ENCODE results near the gene PRH2. TPM values are rescaled to one million over a fixed set of nuclear protein-coding genes. Genes with fewer than 3 reads are reported as not detected.

The PRH2 gene
- total RNA-seq, 2 donors from 2014 or later: not detected

- no peaks in the 10 kb centered on the region for H3K27me3 ChIP-seq
- no peak overlapping the region for H3K4me3 ChIP-seq
- ATAC-seq (no peak), DNase-seq (no peak)
- H3K9me3 ChIP-seq: no peaks in the 10 kb centered on the region
- intact Hi-C loops (cut with DNase I): no loop called here
- no peaks in the 10 kb centered on the region for H3K4me1 ChIP-seq
- WGBS, 2 donors: 95 to 97% methylated on average over 2 of the region's 2 CpGs
- no peak for TF ChIP-seq POLR2A (IDR thresholded peaks at IDR 0.05)
- no peak for TF ChIP-seq CTCF (IDR thresholded peaks at IDR 0.05)
- H3K27ac ChIP-seq: no peak overlapping the region
- H3K36me3 ChIP-seq (replicated peaks in 1 of 2; ENCODE audit: insufficient read depth in 1 of 2, low read depth in 2 of 2): no peaks in the 10 kb centered on the region
These were observed 11.4 kb downstream of the PRH2 start for GRCh38 chr12:10940389-10940788.

GRCh38 chr12:10941369-10941768 is 12.3 kb downstream of the PRH2 start:
- TF ChIP-seq POLR2A (IDR thresholded peaks at IDR 0.05) (no peak), CTCF (IDR thresholded peaks at IDR 0.05) (no peak)
- no peaks in the 10 kb centered on the region for H3K4me1 ChIP-seq
- DNase-seq (no peak), ATAC-seq (no peak)
- H3K27me3 ChIP-seq: no peaks in the 10 kb centered on the region
- no peaks in the 10 kb centered on the region for H3K36me3 ChIP-seq (replicated peaks in 1 of 2; ENCODE audit: insufficient read depth in 1 of 2, low read depth in 2 of 2)
- no peak overlapping the region for H3K27ac ChIP-seq
- H3K4me3 ChIP-seq: no peak overlapping the region
- H3K9me3 ChIP-seq: no peaks in the 10 kb centered on the region
- intact Hi-C loops (cut with DNase I): no loop called here

GRCh38 chr12:10941916-10942607 is 13.0 kb downstream of the PRH2 start:
- WGBS, 2 donors: 76 to 100% methylated on average over 2 to 4 of the region's 4 CpGs
- intact Hi-C loops (cut with DNase I): no loop called here
- DNase-seq: peak in 1 of 4 donors; percentile 4
- ATAC-seq: no peak
- TF ChIP-seq CTCF (IDR thresholded peaks at IDR 0.05): no peak
- TF ChIP-seq POLR2A (IDR thresholded peaks at IDR 0.05): no peak
- H3K4me1 ChIP-seq: no peaks in the 10 kb centered on the region
- H3K4me3 ChIP-seq: no peak overlapping the region
- H3K27me3 ChIP-seq: no peaks in the 10 kb centered on the region
- H3K36me3 ChIP-seq (replicated peaks in 1 of 2; ENCODE audit: insufficient read depth in 1 of 2, low read depth in 2 of 2): no peaks in the 10 kb centered on the region
- H3K9me3 ChIP-seq: no peaks in the 10 kb centered on the region
- H3K27ac ChIP-seq: no peak overlapping the region

GRCh38 chr12:10943167-10943566 is 14.1 kb downstream of the PRH2 start:
- Histone ChIP-seq H3K4me3 (no peak overlapping the region), H3K4me1 (no peaks in the 10 kb centered on the region), H3K27ac (no peak overlapping the region), H3K27me3 (no peaks in the 10 kb centered on the region), H3K36me3 (replicated peaks in 1 of 2; ENCODE audit: insufficient read depth in 1 of 2, low read depth in 2 of 2) (no peaks in the 10 kb centered on the region), H3K9me3 (no peaks in the 10 kb centered on the region)
- intact Hi-C loops (cut with DNase I): no loop called here
- DNase-seq (no peak), ATAC-seq (no peak)
- 92 to 98% methylated on average over 2 of the region's 2 CpGs for WGBS, 2 donors
- TF ChIP-seq CTCF (IDR thresholded peaks at IDR 0.05) (no peak), POLR2A (IDR thresholded peaks at IDR 0.05) (no peak)

- Histone ChIP-seq H3K9me3 (no peaks in the 10 kb centered on the region), H3K36me3 (replicated peaks in 1 of 2; ENCODE audit: insufficient read depth in 1 of 2, low read depth in 2 of 2) (no peaks in the 10 kb centered on the region), H3K27ac (no peak overlapping the region), H3K4me3 (no peak overlapping the region), H3K4me1 (no peaks in the 10 kb centered on the region), H3K27me3 (no peaks in the 10 kb centered on the region)
- intact Hi-C loops (cut with DNase I): no loop called here
- WGBS, 2 donors: 91 to 92% methylated on average over 4 of the region's 4 CpGs
- ATAC-seq (no peak), DNase-seq (no peak)
- TF ChIP-seq POLR2A (IDR thresholded peaks at IDR 0.05): no peak
- TF ChIP-seq CTCF (IDR thresholded peaks at IDR 0.05): no peak
These were observed 23.6 kb downstream of the PRH2 start for GRCh38 chr12:10952645-10953044.

All from body of pancreas (tissue), 4 donors.